AG10803 (cell line): ENCODE results near the gene RPTOR.

Experiments
- DNase-seq: peaks from one replicate; pipeline ENCODE4 v3.0.0; 2010; ENCODE audit warnings: low read depth
- H3K4me3 ChIP-seq: 2 replicates; pipeline ENCODE4 v1.5.1; 2011; ENCODE audit warnings: mild to moderate bottlenecking, low read length, control low read depth
- TF ChIP-seq, protein P1 (sequence below): conservative IDR thresholded peaks from 2 replicates; pipeline ENCODE4 v1.5.1; 2011; ENCODE audit warnings: mild to moderate bottlenecking, low read length, control low read depth, inconsistent platforms

RPTOR gene

DNA sequence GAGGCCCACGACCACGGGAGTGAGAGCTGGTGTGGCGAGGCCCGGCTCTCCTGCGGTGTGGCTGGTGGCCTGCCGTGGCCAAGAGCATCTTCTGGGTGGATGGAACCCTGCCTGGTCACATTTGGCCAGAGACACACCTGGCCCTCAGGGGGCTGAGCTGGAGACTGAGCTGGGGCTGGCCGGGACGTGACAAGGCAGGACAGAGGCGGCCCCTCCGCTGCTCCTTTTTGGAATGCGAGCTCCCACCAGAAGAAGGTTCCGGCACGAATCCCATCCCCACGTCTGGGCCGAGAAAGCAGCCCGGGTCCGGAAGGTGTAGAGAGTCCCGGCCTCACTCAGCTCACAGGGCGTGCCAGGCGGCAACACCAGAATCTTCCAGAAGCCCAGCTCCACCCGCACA lies 421.0 kb downstream of the RPTOR start:
- TF ChIP-seq, protein P1, sequence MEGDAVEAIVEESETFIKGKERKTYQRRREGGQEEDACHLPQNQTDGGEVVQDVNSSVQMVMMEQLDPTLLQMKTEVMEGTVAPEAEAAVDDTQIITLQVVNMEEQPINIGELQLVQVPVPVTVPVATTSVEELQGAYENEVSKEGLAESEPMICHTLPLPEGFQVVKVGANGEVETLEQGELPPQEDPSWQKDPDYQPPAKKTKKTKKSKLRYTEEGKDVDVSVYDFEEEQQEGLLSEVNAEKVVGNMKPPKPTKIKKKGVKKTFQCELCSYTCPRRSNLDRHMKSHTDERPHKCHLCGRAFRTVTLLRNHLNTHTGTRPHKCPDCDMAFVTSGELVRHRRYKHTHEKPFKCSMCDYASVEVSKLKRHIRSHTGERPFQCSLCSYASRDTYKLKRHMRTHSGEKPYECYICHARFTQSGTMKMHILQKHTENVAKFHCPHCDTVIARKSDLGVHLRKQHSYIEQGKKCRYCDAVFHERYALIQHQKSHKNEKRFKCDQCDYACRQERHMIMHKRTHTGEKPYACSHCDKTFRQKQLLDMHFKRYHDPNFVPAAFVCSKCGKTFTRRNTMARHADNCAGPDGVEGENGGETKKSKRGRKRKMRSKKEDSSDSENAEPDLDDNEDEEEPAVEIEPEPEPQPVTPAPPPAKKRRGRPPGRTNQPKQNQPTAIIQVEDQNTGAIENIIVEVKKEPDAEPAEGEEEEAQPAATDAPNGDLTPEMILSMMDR = no peak
- H3K4me3 ChIP-seq = no peak overlapping the region
- no peak for DNase-seq

DNA sequence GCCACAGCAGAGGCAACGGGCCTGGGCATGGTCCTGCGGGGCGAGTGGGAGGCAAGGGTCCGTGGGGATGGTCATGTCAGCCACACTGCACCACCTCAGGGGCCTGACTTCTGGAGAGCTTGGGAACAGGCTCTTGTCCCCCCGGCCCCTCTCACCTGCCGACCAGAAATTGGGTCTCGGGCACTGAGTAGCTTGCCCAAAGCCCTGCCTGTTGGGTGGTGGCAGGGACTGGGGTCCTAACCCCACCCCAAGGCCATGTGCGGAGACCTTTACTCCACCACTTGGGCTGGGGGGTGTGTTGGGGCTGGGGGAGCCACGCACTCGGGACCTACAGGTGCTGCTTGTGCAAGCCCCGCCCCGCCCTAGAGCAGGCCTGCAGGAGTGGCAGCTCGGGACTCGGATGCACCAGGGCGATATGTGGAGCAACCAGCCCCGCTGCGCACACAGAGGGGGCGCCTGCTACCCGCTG lies 422.8 kb downstream of the RPTOR start:
- H3K4me3 ChIP-seq = no peak overlapping the region
- no peak for DNase-seq
- TF ChIP-seq, protein P1 = no peak

DNA sequence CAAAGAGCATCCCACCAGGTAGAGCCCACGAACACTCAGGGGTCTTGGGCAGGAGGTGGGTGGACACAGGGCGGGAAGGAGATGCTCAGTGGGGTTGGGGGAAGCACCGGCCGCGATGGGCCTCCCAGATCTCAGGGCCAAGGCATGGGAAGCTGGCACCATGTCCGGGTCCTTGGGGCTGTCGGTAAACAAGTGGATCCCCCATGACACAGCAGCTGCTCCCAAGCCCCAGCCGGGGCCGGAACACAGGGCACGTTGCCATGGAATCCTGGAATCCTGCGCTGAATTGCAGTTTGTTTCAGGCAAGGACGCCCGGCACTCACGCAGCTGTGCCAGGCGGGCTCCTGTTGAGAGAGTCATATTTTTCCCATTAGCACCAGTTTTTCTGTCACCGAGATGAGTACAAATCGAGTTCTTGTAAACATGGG lies 424.0 kb downstream of the RPTOR start:
- TF ChIP-seq, protein P1 = no peak
- DNase-seq = peak; percentile 60
- H3K4me3 ChIP-seq = no peak overlapping the region

DNA sequence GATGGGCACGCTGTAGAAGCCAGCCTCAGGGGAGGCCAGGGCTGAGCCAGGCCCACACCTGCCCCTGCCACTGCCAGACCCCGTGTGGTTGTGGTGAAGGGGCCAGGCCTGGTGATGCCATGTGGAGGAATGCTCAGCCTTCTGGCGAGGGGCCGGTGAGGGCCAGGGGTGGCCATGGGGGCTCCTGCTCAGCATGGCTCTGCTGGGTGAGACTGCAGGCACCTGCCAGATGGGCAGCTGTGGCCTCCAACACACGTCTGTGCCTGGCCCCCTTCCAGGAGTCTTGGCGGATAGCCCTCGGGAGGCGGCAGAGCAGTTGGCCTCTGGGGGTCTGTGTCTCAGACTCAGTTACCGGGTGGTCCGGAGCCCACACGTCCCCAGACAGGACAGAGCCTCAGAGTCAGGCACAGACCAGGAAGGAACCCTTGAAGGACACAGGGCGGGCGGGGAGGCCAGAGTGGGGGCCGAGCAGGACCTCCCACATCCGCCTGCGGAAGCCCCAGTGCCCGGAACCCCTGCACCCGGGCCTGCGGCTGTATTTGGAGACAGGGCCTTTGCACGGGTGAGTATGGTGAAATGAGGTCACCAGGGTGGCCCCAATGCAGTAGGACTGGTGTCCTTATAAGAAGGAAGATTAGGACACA lies 424.5 kb downstream of the RPTOR start:
- no peak for DNase-seq
- H3K4me3 ChIP-seq = no peak overlapping the region
- TF ChIP-seq, protein P1 = no peak

DNA sequence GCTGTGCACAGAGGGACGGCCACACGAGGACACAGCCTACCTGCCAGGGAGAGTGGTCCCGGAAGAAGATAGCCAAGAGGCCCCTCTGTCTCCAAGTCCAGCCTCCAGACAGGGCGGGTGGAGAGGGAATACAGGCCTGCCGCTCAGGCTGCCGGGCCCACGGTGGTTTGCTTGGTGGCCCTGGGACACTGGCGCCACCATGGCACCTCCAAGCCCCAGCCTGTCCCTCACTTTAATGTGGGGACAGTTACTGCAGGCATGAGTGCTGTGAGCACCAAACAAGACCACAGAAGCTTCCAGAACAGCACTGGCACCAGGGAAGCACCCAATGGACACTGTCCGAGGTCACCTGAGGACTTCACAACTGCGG lies 425.0 kb downstream of the RPTOR start:
- DNase-seq = no peak
- TF ChIP-seq, protein P1 = no peak
- H3K4me3 ChIP-seq = no peak overlapping the region

DNA sequence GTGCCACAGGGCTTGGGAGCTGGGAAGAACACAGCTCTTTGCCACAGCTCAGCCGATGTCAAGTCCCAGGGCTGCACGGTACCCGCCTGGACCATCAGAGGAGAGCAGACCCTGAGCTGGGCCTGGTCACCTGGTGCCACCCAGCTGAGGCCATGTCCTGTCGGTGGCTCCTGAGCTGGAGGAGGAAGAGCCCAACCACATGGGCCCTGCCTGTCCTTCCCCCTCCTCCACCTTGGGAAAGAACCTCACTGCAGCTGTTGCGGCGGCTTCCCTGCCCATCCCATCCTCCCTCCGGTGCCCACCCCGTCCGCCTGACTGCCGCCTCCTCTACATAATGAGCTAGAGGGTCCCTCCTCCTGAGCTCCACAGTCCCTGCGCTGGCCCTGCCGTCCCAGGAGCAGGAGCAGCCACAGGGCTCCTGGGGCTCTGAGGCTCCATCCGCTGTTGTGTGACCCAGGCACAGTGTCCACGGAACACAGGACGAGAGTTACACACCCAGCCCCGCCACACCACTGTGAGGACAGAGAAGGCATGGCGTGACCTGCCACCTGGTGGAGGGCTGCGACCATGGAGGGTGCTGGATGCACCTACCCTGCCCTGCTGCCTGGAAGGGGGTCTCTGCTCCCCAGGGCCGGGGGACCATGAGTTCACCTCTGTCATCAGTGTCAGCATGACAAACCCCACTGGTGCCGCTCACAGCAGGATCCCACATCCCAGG lies 425.6 kb downstream of the RPTOR start:
- H3K4me3 ChIP-seq = no peak overlapping the region
- DNase-seq = peak; percentile 14
- TF ChIP-seq, protein P1 = peak; percentile 53
